Stimulated activated CD8-positive, alpha-beta memory T cell treated with anti-CD3 and anti-CD28 coated beads, Interleukin-12 subunit alpha, Interleukin-12 subunit beta, amount 100 ng/mL, for 4 hours (primary cell): Measurements from ENCODE around the gene CES3.
"Not testable (repeated sequence)": the region's sequence is repeated elsewhere in the genome, so short reads cannot be mapped to it uniquely, and the experiment has no call there.

Experiments
- DNase-seq: peaks from one replicate; pipeline ENCODE4 v3.0.0-alpha.2; 2020; ENCODE audit warnings: low read depth

The CES3 gene

DNA sequence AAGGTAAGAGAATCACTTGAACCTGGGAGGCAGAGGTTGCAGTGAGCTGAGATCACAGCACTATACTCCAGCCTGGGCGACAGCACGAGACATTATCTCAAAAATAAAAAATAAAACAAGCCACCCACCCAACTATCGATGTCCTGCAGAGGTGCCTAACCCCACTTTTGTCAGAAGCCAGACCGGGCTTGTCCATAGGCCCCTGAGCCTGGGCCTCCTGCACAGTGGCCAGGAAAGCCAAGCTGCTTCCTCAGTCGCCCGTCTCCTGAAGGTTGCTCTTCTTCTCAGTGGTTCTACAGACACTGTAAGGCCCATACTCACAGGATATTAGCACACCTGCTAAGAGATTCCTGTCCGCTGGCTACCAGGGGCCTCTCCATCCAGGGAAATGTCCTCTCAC lies 14.5 kb upstream of the CES3 start:
- DNase-seq = no peak

- DNase-seq = no peak
Measured at GRCh38 chr16:66946974-66947301, 14.1 kb upstream of the CES3 start.

DNA sequence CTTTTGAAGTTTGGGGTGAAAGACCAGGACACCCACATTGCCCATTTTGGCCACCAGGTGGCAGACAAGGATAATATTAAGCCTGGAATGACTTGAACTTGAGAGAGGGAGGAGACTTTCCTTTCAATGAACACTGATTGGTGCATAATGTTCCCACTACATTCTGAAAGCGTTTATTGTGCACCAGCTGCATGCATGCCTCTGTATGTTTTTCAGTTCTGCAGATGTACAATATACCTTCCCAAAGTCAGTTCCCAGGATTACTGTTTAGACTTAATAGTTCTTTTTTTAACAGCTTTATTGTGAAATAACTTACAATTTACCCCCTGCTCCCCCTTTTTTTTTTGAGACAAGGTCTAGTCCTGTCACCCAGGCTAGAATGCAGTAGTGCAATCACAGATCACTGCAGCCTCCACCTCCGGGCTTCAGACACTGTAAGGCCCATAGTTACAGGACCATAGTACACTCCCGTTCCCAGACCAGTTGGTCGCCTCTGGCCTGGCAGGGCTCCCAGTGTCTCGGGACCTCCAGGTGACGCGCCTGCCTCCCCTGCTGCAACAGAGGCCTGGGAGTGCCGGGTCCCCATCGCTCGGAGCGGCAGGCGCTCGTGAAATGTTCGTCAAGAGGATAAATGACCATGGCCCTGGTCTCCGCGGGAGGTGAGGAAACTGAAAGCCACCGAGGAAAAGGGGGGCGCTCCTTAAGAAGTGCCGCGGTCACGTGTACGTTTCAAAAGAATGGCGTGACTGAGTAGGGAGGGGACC lies 13.6 kb upstream of the CES3 start:
- DNase-seq = peak; percentile 61

DNA sequence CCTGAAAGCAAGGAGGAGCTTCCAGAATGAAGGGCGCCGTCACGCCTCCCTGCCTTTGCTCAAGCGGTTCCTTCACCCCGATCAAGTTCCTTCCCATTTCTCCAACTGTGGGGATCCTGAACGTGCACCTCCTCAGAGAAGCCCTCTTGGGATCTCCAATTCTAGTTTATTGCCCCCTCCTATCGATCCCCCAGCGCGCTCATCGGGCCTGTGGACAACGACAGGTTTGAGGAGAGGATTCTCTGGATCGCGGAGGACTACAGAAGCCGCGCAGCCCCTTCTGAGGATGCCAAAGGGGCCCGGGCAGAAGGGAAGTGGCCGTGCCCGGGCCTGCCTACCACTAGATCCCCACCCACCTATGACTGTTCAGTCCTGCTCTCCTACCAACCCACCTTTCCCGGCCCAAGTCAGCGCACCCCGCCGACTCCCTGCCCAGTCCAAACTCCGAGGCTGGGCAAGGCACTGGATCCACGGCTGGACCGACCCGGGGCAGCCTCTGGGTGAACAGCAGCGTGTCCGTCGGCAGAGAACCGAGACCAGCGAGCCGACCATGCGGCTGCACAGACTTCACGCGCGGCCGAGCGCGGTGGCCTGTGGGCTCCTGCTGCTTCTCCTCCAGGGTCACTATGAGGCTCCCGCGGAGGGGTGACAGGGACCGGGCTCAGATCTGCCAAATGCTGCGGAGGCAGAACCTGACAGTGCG lies 12.8 kb upstream of the CES3 start:
- no peak for DNase-seq

DNA sequence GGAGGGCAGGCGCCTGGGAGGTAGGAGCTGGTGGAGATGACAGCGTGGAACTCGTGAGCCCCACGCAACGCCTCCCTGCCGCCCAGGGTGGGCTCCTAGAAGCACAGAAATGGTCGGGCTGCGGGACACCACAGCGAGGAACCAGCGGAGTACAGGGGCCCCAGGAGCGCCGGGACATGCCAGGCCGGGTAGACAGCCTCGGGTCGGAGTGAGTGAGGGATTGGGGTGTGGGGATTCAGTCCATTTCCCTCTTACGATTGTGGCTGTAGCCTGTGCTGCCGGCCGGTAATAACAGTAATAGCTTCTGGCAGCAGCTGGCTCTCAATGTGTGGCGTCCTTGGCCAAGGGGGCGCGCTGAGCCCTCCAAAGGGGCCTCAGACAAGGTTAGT lies 12.2 kb upstream of the CES3 start:
- DNase-seq = no peak

GRCh38 chr16:66949472-66949871 lies 11.6 kb upstream of the CES3 start:
- DNase-seq = no peak

- no peak for DNase-seq
Measured at GRCh38 chr16:66950437-66950836, 10.6 kb upstream of the CES3 start.

- no peak for DNase-seq
Measured at GRCh38 chr16:66950971-66951790, 9.9 kb upstream of the CES3 start.

DNA sequence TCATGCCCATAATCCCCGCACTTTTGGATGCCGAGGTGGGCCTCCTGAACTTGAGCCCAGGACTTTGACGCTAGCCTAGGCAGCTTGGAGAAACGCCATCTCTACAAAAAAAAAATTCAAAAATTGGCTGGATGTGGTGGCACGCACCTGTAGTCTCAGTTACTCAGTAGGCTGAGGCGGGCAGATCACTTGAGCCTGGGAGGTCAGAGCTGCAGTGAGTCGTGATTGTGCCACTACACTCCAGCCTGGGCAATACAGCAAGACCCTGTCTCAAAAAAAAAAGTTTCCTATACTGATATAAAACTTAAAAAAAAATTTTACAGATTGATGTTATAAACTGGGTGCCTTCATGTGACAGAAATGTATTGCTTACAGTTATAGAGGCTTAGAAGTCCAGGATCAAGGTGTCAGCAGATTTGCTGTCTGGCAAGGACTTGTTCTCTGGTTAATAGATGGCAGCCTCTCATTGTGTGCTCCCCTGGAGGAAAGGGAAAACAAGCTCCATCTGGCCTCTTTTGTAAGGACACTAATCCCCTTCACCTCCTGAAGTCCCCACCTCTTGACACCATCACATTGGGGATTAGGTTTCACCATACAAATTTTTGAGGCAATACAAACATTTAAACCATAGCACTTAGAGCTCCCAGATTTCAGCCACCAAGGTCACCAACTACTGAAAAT lies 8.5 kb upstream of the CES3 start:
- no peak for DNase-seq

DNA sequence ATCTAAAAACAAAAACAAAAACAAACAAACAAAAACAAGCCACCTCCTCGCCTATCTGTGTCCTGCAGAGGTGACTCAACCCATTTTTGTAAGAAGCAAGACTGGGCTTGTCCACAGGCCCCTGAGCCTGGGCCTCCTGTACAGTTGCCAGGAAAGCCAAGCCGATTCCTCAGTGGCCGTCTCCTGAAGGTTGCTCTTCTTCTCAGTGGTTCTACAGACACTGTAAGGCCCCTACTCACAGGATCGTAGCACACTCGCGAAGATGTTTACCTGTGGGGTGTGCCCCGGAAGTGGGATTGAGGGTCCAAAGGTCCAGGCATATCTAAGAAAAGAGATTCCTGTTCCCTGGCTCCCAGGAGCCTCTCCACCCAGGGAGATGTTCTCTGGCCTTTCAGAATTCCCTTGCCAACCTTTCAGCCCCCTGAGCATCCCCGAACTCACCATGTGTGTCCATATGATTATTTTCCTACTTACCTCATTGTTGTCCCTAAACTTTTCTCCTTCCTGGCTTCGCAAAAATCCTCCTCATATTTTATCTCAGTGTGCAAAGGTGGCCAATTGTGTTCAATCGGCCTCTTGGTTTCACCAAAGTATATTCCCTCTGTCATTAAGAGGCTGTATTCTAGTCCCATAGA lies 7.5 kb upstream of the CES3 start:
- no peak for DNase-seq

GRCh38 chr16:66954097-66954659 lies 6.9 kb upstream of the CES3 start:
- peak; percentile 39 for DNase-seq

GRCh38 chr16:66955363-66956153 lies 5.5 kb upstream of the CES3 start:
- DNase-seq = not testable (repeated sequence)

GRCh38 chr16:66956154-66956457 lies 5.0 kb upstream of the CES3 start:
- not testable (repeated sequence) for DNase-seq

DNA sequence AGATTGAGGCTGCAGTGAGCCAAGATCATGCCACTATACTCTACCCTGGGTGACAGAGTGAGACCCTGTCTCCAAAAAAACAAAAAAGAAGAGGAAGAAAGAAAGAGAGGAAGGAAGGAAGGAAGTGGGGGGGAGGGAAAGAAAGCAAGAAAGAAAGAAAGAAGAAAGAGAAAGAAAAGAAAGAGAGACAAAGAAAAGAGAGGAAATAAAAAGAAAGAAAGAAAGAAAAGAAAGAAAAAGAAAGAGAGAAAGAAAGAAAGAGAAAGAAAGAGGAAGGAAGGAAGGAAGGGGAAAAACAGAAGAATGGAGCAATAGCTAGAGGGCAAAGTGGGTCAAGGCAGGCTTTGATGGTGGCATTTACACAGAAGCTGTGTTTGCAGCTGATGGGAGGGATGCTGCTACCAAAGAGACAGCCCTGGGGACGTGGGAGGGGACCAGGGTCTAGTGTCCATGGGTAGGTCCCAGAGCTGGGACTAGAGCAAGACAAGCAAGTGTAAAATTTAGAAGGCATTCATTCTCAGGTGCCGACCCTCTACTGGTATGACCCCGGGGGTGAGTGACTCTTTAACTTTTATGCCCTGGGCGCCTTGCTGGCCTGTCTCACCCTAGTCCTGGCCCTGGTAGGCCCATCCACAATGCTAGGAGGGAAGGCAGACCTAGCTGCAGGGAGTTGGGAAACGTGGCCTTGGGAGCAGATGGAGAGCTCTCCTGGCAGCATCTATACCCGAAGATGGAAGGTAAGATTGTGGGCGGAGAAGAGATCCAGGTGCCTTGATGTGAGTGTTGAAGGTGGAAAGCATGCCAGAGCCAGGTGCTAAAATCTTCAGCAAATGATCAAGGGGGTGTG lies 2.0 kb upstream of the CES3 start:
- DNase-seq = no peak

DNA sequence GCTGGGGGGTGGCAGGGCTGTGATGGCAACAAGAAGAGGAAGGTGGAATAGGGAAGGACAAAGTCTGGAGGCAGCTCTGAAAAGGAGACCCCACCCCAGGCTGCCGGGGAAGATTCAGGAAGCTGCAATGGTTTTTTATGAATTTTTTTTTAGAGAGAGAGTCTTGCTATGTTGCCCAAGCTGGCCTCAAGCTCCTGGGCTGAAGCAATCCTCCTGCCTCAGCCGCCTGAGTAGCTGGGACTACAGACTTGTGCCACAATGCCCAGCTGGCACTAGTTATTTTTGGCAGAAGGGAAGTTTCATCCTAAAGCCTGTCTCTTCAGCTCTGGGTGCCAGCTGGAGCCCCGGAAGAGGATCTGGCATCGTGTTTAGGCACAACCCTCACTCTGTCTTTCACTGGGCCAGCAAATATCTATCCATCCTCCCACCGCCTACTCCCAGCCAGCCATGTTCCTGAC lies 1.3 kb upstream of the CES3 start:
- DNase-seq = no peak

DNA sequence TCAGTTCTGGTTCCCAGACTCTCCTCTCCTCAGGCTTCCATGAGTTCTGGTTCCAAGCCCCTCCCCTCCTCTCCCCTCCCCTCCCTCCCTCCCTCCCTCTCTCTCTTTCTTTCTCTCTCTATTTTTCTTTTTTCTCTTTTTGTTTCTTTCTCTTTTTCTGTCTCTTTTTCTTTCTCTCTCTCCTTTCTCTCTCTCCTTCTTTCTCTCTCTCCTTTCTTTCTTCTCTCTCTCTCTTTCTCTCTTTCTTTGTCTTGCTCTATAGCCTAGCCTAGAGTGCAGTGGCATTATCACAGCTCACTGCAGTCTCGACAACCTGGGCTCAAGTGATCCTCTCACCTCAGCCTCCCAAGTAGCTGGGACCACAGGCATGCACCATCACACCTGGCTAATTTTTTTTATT lies 796 bp upstream of the CES3 start:
- no peak for DNase-seq

DNA sequence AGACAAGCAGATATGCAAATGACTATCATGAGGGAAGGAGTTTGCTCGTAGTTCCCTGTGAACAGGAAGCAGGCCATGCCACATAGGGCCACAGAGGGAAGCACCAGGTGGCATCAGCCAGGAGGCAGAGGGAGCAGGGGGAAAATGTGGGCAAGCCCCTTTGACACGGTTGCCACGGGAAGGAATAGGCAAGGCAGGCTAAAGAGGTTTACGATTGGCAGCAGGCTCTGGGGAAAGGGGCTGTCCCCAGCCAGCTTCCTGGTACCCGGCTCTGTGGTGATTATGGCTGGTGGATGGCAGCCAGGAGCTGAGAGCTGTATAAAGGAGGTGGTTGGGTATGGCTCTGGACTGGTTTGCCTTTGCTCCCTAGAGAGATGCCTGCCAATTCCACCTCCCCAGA lies 848 bp downstream of the CES3 start:
- no peak for DNase-seq

DNA sequence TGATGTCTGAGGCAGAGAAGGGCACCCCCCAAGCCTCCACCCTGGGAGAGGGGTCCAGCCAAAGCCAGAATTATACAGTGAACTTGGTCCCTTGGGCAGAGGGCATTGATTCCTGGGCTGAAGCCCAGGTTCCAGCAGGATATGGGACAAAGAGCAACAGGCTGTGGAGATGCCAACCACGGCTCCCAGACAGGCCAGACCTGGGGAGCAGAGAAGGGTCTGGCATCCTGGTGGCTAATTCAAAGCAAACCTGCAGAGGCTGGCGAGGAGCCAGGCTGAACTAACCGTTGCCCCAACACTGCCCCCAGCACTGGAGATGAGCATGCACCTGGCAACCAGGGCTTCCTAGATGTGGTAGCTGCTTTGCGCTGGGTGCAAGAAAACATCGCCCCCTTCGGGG lies 3.0 kb downstream of the CES3 start:
- DNase-seq = no peak

- DNase-seq = no peak
Measured at GRCh38 chr16:66968847-66969246, 7.8 kb downstream of the CES3 start.
